Caco-2 (cell line): ENCODE measurements around the gene CACNA1D. TPM values are rescaled to one million over a fixed set of nuclear protein-coding genes. Genes with fewer than 3 reads are reported as not detected.

Experiments used
- BruUV-seq: library from RNA; stranded (reverse); fragments of 400-500 nt; replicated peaks from 2 replicates; lab custom pipeline; 2021; lab: Mats Ljungman, UMichigan
- CTCF ChIA-PET: fragments of 300-600 bp; sonication (Branson Sonifier 250); formaldehyde crosslinking; loops from one replicate; lab custom pipeline; 2022; ENCODE audit warnings: antibody characterized with exemption; lab: Charles Lee
- POLR2A ChIA-PET: fragments of 300-600 bp; sonication (Branson Sonifier 250); formaldehyde crosslinking; loops from one replicate; lab custom pipeline; 2022; ENCODE audit warnings: antibody characterized with exemption; lab: Charles Lee
- DNase-seq, 2 experiments: peaks; one replicate each; pipeline versions ENCODE4 v3.0.0 to v3.0.0-alpha.2; 2020 to 2022
- H3K27me3 ChIP-seq: replicated peaks from 2 replicates; pipeline ENCODE4 v1.6.0; 2011; ENCODE audit warnings: low read length; ENCODE audit not compliant: control insufficient read depth, insufficient read depth
- H3K36me3 ChIP-seq: 2 replicates; pipeline ENCODE4 v1.5.1; 2011; ENCODE audit warnings: low read length; ENCODE audit not compliant: control insufficient read depth, insufficient read depth
- H3K4me1 ChIP-seq: fragments of 250-450 bp; sonication (Bioruptor Pico); 2 replicates; pipeline ENCODE4 v1.5.1; 2020; ENCODE audit warnings: mild to moderate bottlenecking
- H3K4me3 ChIP-seq: 2 replicates; pipeline ENCODE4 v1.5.1; 2011; ENCODE audit warnings: low read depth, mild to moderate bottlenecking, control low read depth, low read length
- H3K9me3 ChIP-seq: fragments of 250-450 bp; sonication (Bioruptor Pico); 2 replicates; pipeline ENCODE4 v1.5.1; 2020; ENCODE audit warnings: mild to moderate bottlenecking, moderate library complexity
- H3K27ac Mint-ChIP-seq: one replicate; pipeline ENCODE4 v1.8.0; 2022; ENCODE audit warnings: mixed read lengths; ENCODE audit not compliant: unreplicated experiment
- H3K27me3 Mint-ChIP-seq: one replicate; pipeline ENCODE4 v1.8.0; 2022; ENCODE audit warnings: mixed read lengths; ENCODE audit not compliant: insufficient read depth, unreplicated experiment
- H3K36me3 Mint-ChIP-seq: one replicate; pipeline ENCODE4 v1.8.0; 2022; ENCODE audit warnings: mild to moderate bottlenecking, mixed read lengths; ENCODE audit not compliant: insufficient read depth, unreplicated experiment
- H3K4me1 Mint-ChIP-seq: one replicate; pipeline ENCODE4 v1.8.0; 2022; ENCODE audit warnings: low read depth, mixed read lengths; ENCODE audit not compliant: unreplicated experiment
- H3K4me3 Mint-ChIP-seq: one replicate; pipeline ENCODE4 v1.8.0; 2022; ENCODE audit warnings: mild to moderate bottlenecking, moderate library complexity, mixed read lengths; ENCODE audit not compliant: unreplicated experiment
- H3K9me3 Mint-ChIP-seq: one replicate; pipeline ENCODE4 v1.8.0; 2022; ENCODE audit warnings: mixed read lengths; ENCODE audit not compliant: unreplicated experiment
- CTCF ChIP-seq, 2 experiments: fragments of 200-600 bp in 1 of 2; IDR thresholded peaks; 1 replicate in 1 of 2; 2 replicates in 1 of 2; pipeline versions ENCODE4 v1.5.1 to v1.8.0; 2011 to 2022; ENCODE audit warnings: antibody characterized with exemption in 1 of 2, control low read depth in 1 of 2, inconsistent platforms in 1 of 2, low read depth in 1 of 2, low read length in 1 of 2, mild to moderate bottlenecking in 1 of 2, moderate library complexity in 1 of 2; ENCODE audit not compliant: insufficient read depth in 1 of 2, severe bottlenecking in 1 of 2, unreplicated experiment in 1 of 2
- intact Hi-C: fragments of 100-400 bp; cut with micrococcal nuclease; formaldehyde crosslinking; loops from one replicate; pipeline ENCODE4 v1.10.0; 2022; ENCODE audit not compliant: unreplicated experiment
- total RNA-seq: library from RNA; stranded (reverse); gene quantifications from 2 replicates; pipeline ENCODE4 v1.2.3, GENCODE V29; 2022

Gene CACNA1D
- total RNA-seq, 1 experiment from 2014 or later = 13.3 TPM

- no peak overlapping the region for H3K27ac Mint-ChIP-seq
- no TSS peak for BruUV-seq
- peaks cover 14% of the 10 kb centered on the region for H3K36me3 ChIP-seq
- H3K27me3 Mint-ChIP-seq = no peaks in the 10 kb centered on the region
- intact Hi-C loops = no loop called here
- H3K36me3 Mint-ChIP-seq = no peaks in the 10 kb centered on the region
- no peaks in the 10 kb centered on the region for H3K9me3 Mint-ChIP-seq
- no peaks in the 10 kb centered on the region for H3K9me3 ChIP-seq
- H3K4me1 ChIP-seq = 0 out of 2 replicates have a peak, but pooled peaks cover 4% of the 10 kb centered on the region
- H3K4me1 Mint-ChIP-seq = peaks cover 8% of the 10 kb centered on the region
- ChIA-PET POLR2A (no interaction called here), CTCF (no interaction called here)
- TF ChIP-seq CTCF (IDR thresholded peaks at IDR 0.05; ENCODE audit: insufficient read depth in 1 of 2, low read depth in 1 of 2, low read length in 1 of 2, severe bottlenecking in 1 of 2, unreplicated experiment in 1 of 2) = no peak
- H3K27me3 ChIP-seq = no peaks in the 10 kb centered on the region
- DNase-seq = no peak
- no peak overlapping the region for H3K4me3 Mint-ChIP-seq
- no peak overlapping the region for H3K4me3 ChIP-seq
Measured at GRCh38 chr3:53823026-53823955, 328.9 kb downstream of the CACNA1D start.

GRCh38 chr3:53823956-53824657 is 329.7 kb downstream of the CACNA1D start:
- POLR2A ChIA-PET = no interaction called here
- H3K4me1 Mint-ChIP-seq = peaks cover 8% of the 10 kb centered on the region

More at GRCh38 chr3:53823956-53824657, 329.7 kb downstream of the CACNA1D start:
- Mint-ChIP-seq H3K36me3 (no peaks in the 10 kb centered on the region), H3K27ac (peak overlapping the region; percentile 20), H3K4me3 (no peak overlapping the region), H3K9me3 (no peaks in the 10 kb centered on the region), H3K27me3 (no peaks in the 10 kb centered on the region)
- Histone ChIP-seq H3K4me1 (0 out of 2 replicates have a peak, but pooled peaks cover 4% of the 10 kb centered on the region), H3K4me3 (no peak overlapping the region), H3K9me3 (no peaks in the 10 kb centered on the region), H3K36me3 (peaks cover 11% of the 10 kb centered on the region), H3K27me3 (no peaks in the 10 kb centered on the region)
- intact Hi-C loops = no loop called here
- DNase-seq = no peak
- no TSS peak for BruUV-seq
- TF ChIP-seq CTCF (IDR thresholded peaks at IDR 0.05; ENCODE audit: insufficient read depth in 1 of 2, low read depth in 1 of 2, low read length in 1 of 2, severe bottlenecking in 1 of 2, unreplicated experiment in 1 of 2) = no peak
- CTCF ChIA-PET = no interaction called here
